AG08395 (cell line): ENCODE measurements around the gene NDUFB1.

Experiments
- DNase-seq: peaks from one replicate; pipeline ENCODE4 v3.0.0; 2012; ENCODE audit warnings: mixed read lengths, low spot score

The NDUFB1 gene

DNA sequence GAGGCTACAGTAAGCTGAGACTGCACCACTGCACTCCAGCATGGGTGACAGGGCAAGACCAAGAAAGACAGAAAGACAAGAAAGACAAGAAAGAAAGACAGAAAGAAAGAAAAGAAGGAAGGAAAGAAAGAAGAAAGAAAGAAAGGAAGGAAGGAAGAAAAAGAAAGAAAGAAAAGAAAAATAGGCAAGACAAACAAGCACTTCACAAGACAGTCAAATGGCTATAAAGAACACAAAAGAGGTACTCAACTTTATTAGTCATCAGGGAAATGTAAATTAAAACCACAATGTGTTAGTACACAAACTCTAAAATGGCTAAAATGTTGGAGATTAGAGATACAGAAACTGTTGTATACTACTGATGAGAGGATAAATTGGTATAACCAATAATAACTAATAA is 21.7 kb downstream of the NDUFB1 start:
- DNase-seq: no peak

DNA sequence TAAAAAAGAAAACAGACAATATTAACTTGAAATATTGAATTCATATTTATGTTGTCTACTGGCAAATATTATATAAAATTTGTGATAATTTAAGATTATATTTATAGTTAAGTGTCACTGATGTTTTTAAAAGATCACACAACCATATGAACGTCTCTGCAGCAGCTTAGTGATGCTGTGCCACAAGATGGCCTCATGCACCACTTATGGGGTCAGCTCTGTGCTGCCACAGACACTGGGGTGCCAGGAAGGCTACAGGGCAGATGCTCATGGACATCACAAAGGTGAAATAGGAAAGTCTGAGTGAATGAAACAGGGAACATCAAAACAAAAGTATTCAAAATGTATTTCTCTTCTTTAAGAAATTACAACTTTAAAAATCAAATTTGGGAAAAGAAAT is 28.2 kb downstream of the NDUFB1 start:
- no peak for DNase-seq

DNA sequence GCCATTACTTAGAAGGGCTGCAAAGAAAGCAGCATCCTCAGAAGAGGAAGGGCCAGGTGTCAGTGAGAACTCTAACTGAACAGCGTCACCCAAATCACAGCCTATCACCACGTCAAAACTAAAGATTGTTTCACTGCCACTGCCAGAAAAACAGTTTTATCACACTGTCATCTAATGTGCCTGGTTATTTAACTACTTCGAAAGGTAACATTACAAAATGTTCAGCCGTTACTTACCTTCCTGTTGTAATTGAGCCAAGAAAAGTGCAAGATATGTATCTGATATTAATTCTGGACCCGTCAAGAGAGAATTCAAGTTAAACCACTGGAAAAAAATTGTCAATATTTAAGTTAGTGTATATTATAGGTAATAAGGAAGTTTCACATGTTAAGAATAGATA is 33.0 kb downstream of the NDUFB1 start:
- no peak for DNase-seq

DNA sequence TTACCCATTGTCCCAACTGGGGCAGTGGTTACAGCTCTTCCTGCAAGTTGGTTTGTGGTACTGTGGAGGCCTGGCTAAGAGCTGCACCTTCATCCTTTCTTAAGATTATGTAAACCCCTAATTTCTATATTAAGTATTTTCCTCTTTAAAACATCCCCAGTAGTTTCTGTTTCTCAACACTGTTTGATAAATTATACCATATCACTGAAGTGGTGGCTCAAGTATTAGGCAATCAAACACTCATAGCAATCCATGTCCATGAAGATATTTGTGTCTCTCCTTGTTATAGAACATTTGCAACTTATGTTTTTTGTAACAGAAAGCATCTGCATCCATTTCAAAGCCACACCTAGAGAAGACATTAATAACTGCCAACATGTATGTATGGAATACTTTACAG is 47.0 kb downstream of the NDUFB1 start:
- no peak for DNase-seq
